HCT116 (cell line): ENCODE results near the gene NAA80. TPM values are rescaled to one million over a fixed set of nuclear protein-coding genes. Genes with fewer than 3 reads are reported as not detected.
A peak's percentile ranks its signal among the peaks of the same experiment; 100 is the strongest.

ENCODE experiments used
- ATAC-seq: fragments of 200-7000 bp; cut with Tn5 transposase; 2 replicates; pipeline ENCODE4 v1.9.1; 2020; ENCODE audit warnings: mild to moderate bottlenecking, moderate library complexity
- BruUV-seq: library from RNA; stranded (reverse); fragments of 400-500 nt; replicated peaks from 2 replicates; lab custom pipeline; 2021; lab: Mats Ljungman, UMichigan
- CTCF ChIA-PET: fragments of 300-600 bp; sonication (Branson Sonifier 250); formaldehyde crosslinking; loops from one replicate; lab custom pipeline; 2021; ENCODE audit warnings: antibody characterized with exemption; lab: Charles Lee
- POLR2A ChIA-PET: fragments of 300-600, 350-600 bp; sonication (Branson Sonifier 250); formaldehyde crosslinking; loops from one replicate; lab custom pipeline; 2021; ENCODE audit warnings: antibody characterized with exemption; lab: Charles Lee
- RAD21 ChIA-PET, 2 experiments: fragments of 300-600 bp; sonication (Branson Sonifier 250); formaldehyde crosslinking; loops; one replicate each; lab custom pipeline; 2023; ENCODE audit warnings: low total read pairs in 2 of 2; ENCODE audit not compliant: uncharacterized antibody in 2 of 2, unreplicated experiment in 2 of 2, low non-redundant PET in 1 of 2; lab: Charles Lee
- DNase-seq: peaks from one replicate; pipeline ENCODE4 v3.0.0-alpha.2; 2010; ENCODE audit warnings: low read depth, low spot score
- H2AFZ ChIP-seq: fragments of 200-600 bp; shearing (Covaris generic), sonication (generic); 2 replicates; pipeline ENCODE4 v1.6.1; 2017; ENCODE audit warnings: low read depth, mixed run types, mixed read lengths, antibody characterized with exemption, low read length; ENCODE audit not compliant: poor library complexity, severe bottlenecking
- H3K27ac ChIP-seq: 2 replicates; pipeline ENCODE4 v1.5.1; 2012; ENCODE audit warnings: low read depth, low read length
- H3K27me3 ChIP-seq: fragments of 200-600 bp; sonication (generic); 2 replicates; pipeline ENCODE4 v1.6.1; 2016; ENCODE audit warnings: mixed run types, low read length, mixed read lengths; ENCODE audit not compliant: insufficient read depth
- H3K36me3 ChIP-seq, 2 experiments: fragments of 200-500 bp in 1 of 2; fragments of 200-600 bp in 1 of 2; sonication (Bioruptor generic) in 1 of 2; sonication (generic) in 1 of 2; 2 replicates each; pipeline versions ENCODE4 v1.5.1 to v1.6.1; 2014 to 2016; ENCODE audit warnings: low read length in 2 of 2, inconsistent platforms in 1 of 2, mixed read lengths in 1 of 2, mixed run types in 1 of 2; ENCODE audit not compliant: insufficient read depth in 2 of 2, control insufficient read depth in 1 of 2
- H3K4me1 ChIP-seq, 2 experiments: fragments of 200-600 bp in 1 of 2; sonication (generic) in 1 of 2; 2 replicates each; pipeline versions ENCODE4 v1.5.1 to v1.6.1; 2012 to 2017; ENCODE audit warnings: low read length in 2 of 2, inconsistent platforms in 1 of 2, mild to moderate bottlenecking in 1 of 2, mixed read lengths in 1 of 2, mixed run types in 1 of 2, moderate library complexity in 1 of 2; ENCODE audit not compliant: insufficient read depth in 2 of 2, control insufficient read depth in 1 of 2
- H3K4me2 ChIP-seq: fragments of 200-600 bp; sonication (generic); 2 replicates; pipeline ENCODE4 v1.6.1; 2017; ENCODE audit warnings: mixed run types, low read length, mixed read lengths
- H3K4me3 ChIP-seq, 2 experiments: fragments of 200-600 bp in 1 of 2; sonication (generic) in 1 of 2; replicated peaks in 1 of 2; 2 replicates each; pipeline ENCODE4 v1.5.1; 2011 to 2016; ENCODE audit warnings: low read length in 2 of 2, control low read depth in 1 of 2, low read depth in 1 of 2, mild to moderate bottlenecking in 1 of 2, mixed read lengths in 1 of 2, mixed run types in 1 of 2
- H3K79me2 ChIP-seq: fragments of 200-600 bp; sonication (generic); 2 replicates; pipeline ENCODE4 v1.6.1; 2017; ENCODE audit warnings: mild to moderate bottlenecking, mixed run types, low read length, moderate library complexity, mixed read lengths; ENCODE audit not compliant: insufficient read depth
- H3K9ac ChIP-seq: fragments of 200-600 bp; sonication (generic); 2 replicates; pipeline ENCODE4 v1.6.1; 2016; ENCODE audit warnings: low read length, mixed read lengths
- H3K9me2 ChIP-seq: fragments of 200-600 bp; sonication (generic), shearing (Covaris generic); 2 replicates; pipeline ENCODE4 v1.6.1; 2017; ENCODE audit warnings: mixed run types, mild to moderate bottlenecking, moderate library complexity; ENCODE audit not compliant: insufficient read depth
- H3K9me3 ChIP-seq, 2 experiments: fragments of 200-500 bp in 1 of 2; fragments of 200-600 bp in 1 of 2; sonication (Bioruptor generic) in 1 of 2; sonication (generic) in 1 of 2; 2 replicates each; pipeline ENCODE4 v1.6.1; 2014 to 2017; ENCODE audit warnings: low read length in 2 of 2, mixed read lengths in 2 of 2, inconsistent platforms in 1 of 2, low read depth in 1 of 2, mild to moderate bottlenecking in 1 of 2, mixed run types in 1 of 2, moderate library complexity in 1 of 2; ENCODE audit not compliant: control insufficient read depth in 1 of 2, insufficient read depth in 1 of 2
- H4K20me1 ChIP-seq: fragments of 200-600 bp; sonication (generic), shearing (Covaris generic); 2 replicates; pipeline ENCODE4 v1.6.1; 2017; ENCODE audit warnings: mixed run types, mild to moderate bottlenecking, moderate library complexity; ENCODE audit not compliant: insufficient read depth
- CBX3 ChIP-seq: IDR thresholded peaks from 2 replicates; pipeline ENCODE4 v1.6.1; 2012; ENCODE audit warnings: low read depth
- EGR1 ChIP-seq: IDR thresholded peaks from 2 replicates; pipeline ENCODE4 v1.6.1; 2012; ENCODE audit warnings: low read depth
- FOSL1 ChIP-seq: IDR thresholded peaks from 2 replicates; pipeline ENCODE4 v1.6.1; 2012; ENCODE audit warnings: low read depth
- POLR2AphosphoS5 ChIP-seq: IDR thresholded peaks from 2 replicates; pipeline ENCODE4 v1.6.1; 2011; ENCODE audit warnings: mild to moderate bottlenecking, low read depth, low read length, moderate library complexity
- SIN3A ChIP-seq: IDR thresholded peaks from 2 replicates; pipeline ENCODE4 v1.6.1; 2012; ENCODE audit warnings: low read depth
- SP1 ChIP-seq: IDR thresholded peaks from 2 replicates; pipeline ENCODE4 v1.6.1; 2012; ENCODE audit warnings: low read depth
- YY1 ChIP-seq: IDR thresholded peaks from 2 replicates; pipeline ENCODE4 v1.6.1; 2011; ENCODE audit warnings: low read length, low read depth, moderate library complexity, mild to moderate bottlenecking; ENCODE audit not compliant: insufficient replicate concordance; ENCODE audit errors: extremely low read depth
- ZFX ChIP-seq: fragments of 450-650 bp; IDR thresholded peaks from 2 replicates; pipeline ENCODE4 v1.6.1; 2017
- intact Hi-C: fragments of 100-400 bp; cut with micrococcal nuclease; formaldehyde crosslinking; loops from 2 replicates; pipeline ENCODE4 v1.10.0; 2022
- total RNA-seq: library from RNA; stranded (reverse); gene quantifications from one replicate; pipeline ENCODE4 v1.2.1, GENCODE V29; 2021; ENCODE audit not compliant: unreplicated experiment
- TF ChIP-seq, protein P1 (sequence below): IDR thresholded peaks from 2 replicates; pipeline ENCODE4 v1.6.1; 2011; ENCODE audit warnings: mild to moderate bottlenecking, low read length, moderate library complexity; ENCODE audit not compliant: insufficient replicate concordance; ENCODE audit errors: extremely low read depth

Gene NAA80
- total RNA-seq, 1 experiment from 2014 or later = 21.3 TPM

DNA sequence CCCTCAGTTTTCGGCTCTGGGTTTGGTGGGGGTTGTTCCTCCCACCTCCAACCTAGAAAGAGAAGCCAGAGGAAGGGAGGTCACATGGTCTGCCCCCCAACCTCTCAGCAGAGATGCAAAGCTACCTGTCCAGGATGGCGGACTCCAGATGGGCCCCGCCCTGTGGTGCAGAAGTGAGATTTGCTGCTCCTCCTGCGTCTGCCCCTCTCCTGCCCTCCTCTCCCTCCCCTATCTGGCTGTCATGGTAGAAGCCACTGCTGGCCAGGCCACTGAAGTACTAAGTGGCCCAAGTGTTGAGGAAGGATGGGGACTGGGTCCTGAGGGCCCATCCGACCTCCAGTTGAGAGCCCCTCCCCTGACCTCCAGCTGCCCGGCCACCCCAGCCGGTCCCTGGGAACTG is 32.4 kb downstream of the NAA80 start (continued):
- TF ChIP-seq, protein P1, sequence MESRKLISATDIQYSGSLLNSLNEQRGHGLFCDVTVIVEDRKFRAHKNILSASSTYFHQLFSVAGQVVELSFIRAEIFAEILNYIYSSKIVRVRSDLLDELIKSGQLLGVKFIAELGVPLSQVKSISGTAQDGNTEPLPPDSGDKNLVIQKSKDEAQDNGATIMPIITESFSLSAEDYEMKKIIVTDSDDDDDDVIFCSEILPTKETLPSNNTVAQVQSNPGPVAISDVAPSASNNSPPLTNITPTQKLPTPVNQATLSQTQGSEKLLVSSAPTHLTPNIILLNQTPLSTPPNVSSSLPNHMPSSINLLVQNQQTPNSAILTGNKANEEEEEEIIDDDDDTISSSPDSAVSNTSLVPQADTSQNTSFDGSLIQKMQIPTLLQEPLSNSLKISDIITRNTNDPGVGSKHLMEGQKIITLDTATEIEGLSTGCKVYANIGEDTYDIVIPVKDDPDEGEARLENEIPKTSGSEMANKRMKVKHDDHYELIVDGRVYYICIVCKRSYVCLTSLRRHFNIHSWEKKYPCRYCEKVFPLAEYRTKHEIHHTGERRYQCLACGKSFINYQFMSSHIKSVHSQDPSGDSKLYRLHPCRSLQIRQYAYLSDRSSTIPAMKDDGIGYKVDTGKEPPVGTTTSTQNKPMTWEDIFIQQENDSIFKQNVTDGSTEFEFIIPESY = no peak
- TF ChIP-seq SIN3A = no peak
- no peak for TF ChIP-seq POLR2AphosphoS5
- TF ChIP-seq CBX3 = no peak
- no peak for TF ChIP-seq ZFX
- TF ChIP-seq FOSL1 = no peak

- CTCF ChIA-PET = interaction anchor here (1.6 kb wide), 1 partner anchor 71 kb away, joined by 6 read pairs; no protein-coding TSS in a partner anchor
- no peak for DNase-seq
- Histone ChIP-seq H3K79me2 (no peaks in the 10 kb centered on the region), H3K27me3 (no peaks in the 10 kb centered on the region), H3K4me1 (peaks cover 77 to 97% of the 10 kb centered on the region in 2 experiments), H3K4me3 (peak overlapping the region in 1 of 2 experiments; percentile 56; a peak in 1 of 4 replicates), H3K9me2 (no peaks in the 10 kb centered on the region), H3K9ac (peak overlapping the region; percentile 62), H3K4me2 (peak overlapping the region; percentile 80), H2AFZ (no peak overlapping the region), H3K27ac (peak overlapping the region; percentile 86), H3K9me3 (no peaks in the 10 kb centered on the region), H4K20me1 (no peaks in the 10 kb centered on the region), H3K36me3 (no peaks in the 10 kb centered on the region)
- intact Hi-C loops = no loop called here
- no TSS peak for BruUV-seq
- POLR2A ChIA-PET = interaction anchor here (1.4 kb wide), 1 partner anchor 19 kb away, joined by 3 read pairs; no protein-coding TSS in a partner anchor
- ATAC-seq = no peak
- RAD21 ChIA-PET = interaction anchor here in 1 of 2 experiments (0.6 kb wide), 1 partner anchor 61 kb away, joined by 3 read pairs; the partner anchor contains the start of gene SLC38A3
- TF ChIP-seq SP1 = no peak
- TF ChIP-seq YY1 = no peak
- no peak for TF ChIP-seq EGR1
Observed at GRCh38 chr3:50266017-50266416, 33.2 kb downstream of the NAA80 start.
